Activated T-cell treated with anti-CD3 and anti-CD28 coated beads, Interleukin-2, amount 50 U/mL, for 4 hours (primary cell): ENCODE data around the gene SPC24. TPM values are rescaled to one million over a fixed set of nuclear protein-coding genes. Genes with fewer than 3 reads are reported as not detected.

Experiments used
- ATAC-seq, 2 donors: fragments of 200-7000 bp; cut with Tn5 transposase; one replicate each; pipeline ENCODE4 v1.10.0; 2021
- DNase-seq: peaks from one replicate; pipeline ENCODE4 v3.0.0-alpha.2; 2020
- H3K27me3 Mint-ChIP-seq: one replicate; pipeline ENCODE4 v1.8.0; 2021; ENCODE audit warnings: low read depth, mixed read lengths
- H3K36me3 Mint-ChIP-seq: one replicate; pipeline ENCODE4 v1.8.0; 2022; ENCODE audit warnings: mixed read lengths; ENCODE audit not compliant: insufficient read depth
- H3K4me1 Mint-ChIP-seq: one replicate; pipeline ENCODE4 v1.8.0; 2021; ENCODE audit warnings: low read depth, mixed read lengths
- H3K4me3 Mint-ChIP-seq: one replicate; pipeline ENCODE4 v1.8.0; 2021; ENCODE audit warnings: mild to moderate bottlenecking, moderate library complexity, mixed read lengths
- H3K9me3 Mint-ChIP-seq: one replicate; pipeline ENCODE4 v1.8.0; 2021; ENCODE audit warnings: mixed read lengths
- total RNA-seq, 3 donors: library from RNA; stranded (reverse); gene quantifications; one replicate each; pipeline ENCODE4 v1.2.1, GENCODE V29; 2021

The SPC24 gene
- 10 to 100 TPM in 1 of 3 donors, 1 to 10 TPM in 2; 7.0 to 12.8 (median 7.6) TPM for total RNA-seq

- H3K9me3 Mint-ChIP-seq = no peaks in the 10 kb centered on the region
- no peaks in the 10 kb centered on the region for H3K27me3 Mint-ChIP-seq
- H3K36me3 Mint-ChIP-seq = no peaks in the 10 kb centered on the region
- H3K4me1 Mint-ChIP-seq = peaks cover 10% of the 10 kb centered on the region
- peak; percentile 80 for DNase-seq
- peak within 1 kb of the TSS; percentile 83 for H3K4me3 Mint-ChIP-seq
- ATAC-seq = peak; percentile 99
Observed at GRCh38 chr19:11155373-11156120, at the start of gene SPC24. Gene SPC24, minus strand, starts transcription at chr19:11155782. Its CDS starts 6 bp downstream, at chr19:11155776.

DNA sequence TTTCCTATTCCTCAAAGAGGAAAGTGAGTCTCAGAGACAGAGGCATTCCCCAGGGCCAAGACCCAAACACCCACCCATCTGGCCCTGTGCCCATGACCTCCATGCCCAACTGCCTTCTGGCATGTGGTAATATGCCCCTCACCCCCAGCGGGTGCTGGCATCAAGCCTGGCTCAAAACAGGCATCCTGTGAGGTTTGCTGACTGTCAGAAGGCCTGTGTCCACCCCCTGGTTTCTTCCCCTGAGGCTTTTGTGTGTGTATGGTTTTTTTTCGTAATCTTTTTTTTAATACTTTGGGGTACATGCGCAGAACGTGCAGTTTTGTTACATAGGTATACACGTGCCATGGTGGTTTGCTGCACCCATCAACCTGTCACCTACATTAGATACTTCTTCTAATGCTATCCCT, 49.4 kb upstream of the SPC24 start:
- H3K27me3 Mint-ChIP-seq = peaks cover 2% of the 10 kb centered on the region
- H3K9me3 Mint-ChIP-seq = no peaks in the 10 kb centered on the region
- no peak for ATAC-seq

DNA sequence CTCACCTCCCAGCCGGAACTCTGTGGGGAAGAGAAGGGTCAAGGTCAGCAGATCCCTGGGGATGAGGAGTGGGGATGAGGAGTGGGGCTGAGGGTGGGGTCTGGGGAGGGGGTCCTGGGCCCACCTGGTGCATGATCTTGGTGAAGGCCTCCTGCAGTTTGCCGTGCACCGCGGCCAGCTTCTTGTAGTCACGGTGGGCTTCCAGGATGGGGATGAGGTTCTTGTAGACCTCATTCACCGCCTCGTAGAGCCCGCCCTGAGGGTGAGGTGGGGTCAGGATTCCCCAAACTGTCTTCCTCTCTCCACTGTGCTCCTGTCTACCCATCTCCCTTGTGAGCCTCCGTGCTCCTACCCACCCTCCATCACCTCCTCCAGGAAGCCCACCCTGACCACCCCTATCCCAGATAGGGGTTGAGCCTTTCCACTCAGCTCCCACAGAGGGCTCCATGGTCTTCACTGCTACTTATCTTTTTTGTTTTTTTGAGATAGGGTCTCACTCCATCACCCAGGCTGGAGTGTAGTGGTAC, 48.6 kb upstream of the SPC24 start:
- H3K4me3 Mint-ChIP-seq = no peak overlapping the region
- H3K4me1 Mint-ChIP-seq = no peaks in the 10 kb centered on the region
- H3K27me3 Mint-ChIP-seq = peaks cover 4% of the 10 kb centered on the region
- ATAC-seq (no peak), DNase-seq (no peak)
- H3K9me3 Mint-ChIP-seq = no peaks in the 10 kb centered on the region
- H3K36me3 Mint-ChIP-seq = no peaks in the 10 kb centered on the region

More for the DNA sequence above, 49.4 kb upstream of the SPC24 start:
- no peak for DNase-seq
- Mint-ChIP-seq H3K4me1 (no peaks in the 10 kb centered on the region), H3K36me3 (no peaks in the 10 kb centered on the region), H3K4me3 (no peak overlapping the region)

- no peak overlapping the region for H3K4me3 Mint-ChIP-seq
- DNase-seq = peak; percentile 30
- H3K9me3 Mint-ChIP-seq = no peaks in the 10 kb centered on the region
- peaks cover 3% of the 10 kb centered on the region for H3K27me3 Mint-ChIP-seq
- no peaks in the 10 kb centered on the region for H3K4me1 Mint-ChIP-seq
- peak; percentile 63 to 73 for ATAC-seq
- H3K36me3 Mint-ChIP-seq = no peaks in the 10 kb centered on the region
Observed at GRCh38 chr19:11203194-11204075, 47.9 kb upstream of the SPC24 start.

DNA sequence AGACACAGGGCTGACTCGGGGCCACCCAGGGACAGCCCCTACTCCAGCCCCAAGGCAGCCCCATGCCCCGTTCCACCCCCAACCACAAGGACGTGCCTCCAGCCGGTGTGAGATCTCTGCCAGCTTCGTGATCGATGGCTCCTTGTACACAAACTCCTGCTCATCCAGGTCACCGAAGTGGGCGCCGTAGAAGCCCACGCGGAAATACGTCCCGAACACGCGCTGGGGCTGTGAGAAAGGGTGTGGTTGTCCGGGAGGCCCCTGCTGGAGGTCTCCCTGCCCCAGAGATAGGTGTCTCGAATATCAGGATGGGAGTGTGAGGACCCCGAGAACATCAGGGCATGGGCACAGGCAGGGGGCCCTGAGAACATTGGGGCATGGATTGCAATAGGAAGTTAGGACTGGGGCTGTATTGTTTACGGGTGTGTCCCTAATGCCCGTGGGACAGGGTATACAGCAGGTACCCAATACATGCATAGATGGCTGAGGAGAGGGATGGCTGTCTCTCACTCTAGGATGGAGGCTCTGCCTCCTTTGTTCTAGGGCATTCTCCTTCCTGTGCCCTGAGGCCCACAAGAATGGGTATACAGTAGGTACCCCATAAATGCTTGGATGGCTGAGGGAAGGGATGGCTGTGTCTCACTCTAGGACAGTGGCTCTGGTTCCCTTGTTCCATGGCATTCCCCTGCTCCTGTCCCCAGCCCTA, 47.1 kb upstream of the SPC24 start:
- Mint-ChIP-seq H3K4me1 (peaks cover 2% of the 10 kb centered on the region), H3K36me3 (no peaks in the 10 kb centered on the region), H3K9me3 (no peaks in the 10 kb centered on the region), H3K27me3 (peaks cover 3% of the 10 kb centered on the region), H3K4me3 (no peak overlapping the region)
- DNase-seq (no peak), ATAC-seq (no peak)

DNA sequence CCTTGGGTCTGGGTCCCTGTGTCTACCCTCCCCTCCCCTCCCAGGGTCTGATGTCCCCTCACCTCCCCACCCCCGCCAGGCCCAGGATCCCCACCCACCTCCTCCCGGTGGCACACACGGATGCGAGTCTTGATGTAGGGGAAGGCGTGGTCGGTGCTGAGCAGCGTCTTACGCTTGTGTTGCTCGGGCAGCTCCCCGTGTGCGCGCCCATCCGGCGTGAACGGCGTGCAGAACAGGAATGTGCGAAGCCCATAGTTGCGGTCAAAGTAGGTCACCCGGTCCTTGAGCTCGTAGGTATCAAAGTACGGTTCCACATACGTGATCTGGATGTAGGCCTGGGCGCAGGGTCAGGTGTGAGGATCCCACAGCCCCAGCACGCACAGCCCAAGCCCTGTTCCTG, 46.2 kb upstream of the SPC24 start:
- Mint-ChIP-seq H3K9me3 (no peaks in the 10 kb centered on the region), H3K27me3 (peaks cover 3% of the 10 kb centered on the region), H3K4me3 (no peak overlapping the region), H3K36me3 (no peaks in the 10 kb centered on the region), H3K4me1 (peaks cover 4% of the 10 kb centered on the region)
- no peak for ATAC-seq
- DNase-seq = no peak

DNA sequence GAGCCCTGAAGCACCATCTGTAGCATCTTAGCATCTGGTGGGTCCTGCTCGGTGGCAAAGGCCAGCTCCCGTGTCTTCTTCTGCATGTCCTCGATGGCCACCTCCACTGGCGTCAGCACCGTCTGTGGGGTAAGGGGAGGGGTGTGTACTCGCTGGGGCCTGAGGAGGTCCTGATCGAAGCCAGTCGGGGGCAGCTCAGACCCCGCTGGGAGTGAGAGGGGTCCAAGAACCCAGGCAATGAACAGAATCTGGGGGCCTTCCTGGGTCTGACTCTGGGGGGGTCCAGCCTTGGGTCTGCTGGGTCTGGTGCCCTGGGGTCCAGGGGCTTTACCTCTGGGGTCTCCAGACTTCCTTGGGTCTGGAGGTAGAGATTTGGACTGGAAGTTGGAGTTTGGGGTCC, 45.3 kb upstream of the SPC24 start:
- Mint-ChIP-seq H3K4me3 (no peak overlapping the region), H3K36me3 (no peaks in the 10 kb centered on the region), H3K4me1 (peaks cover 9% of the 10 kb centered on the region), H3K9me3 (no peaks in the 10 kb centered on the region), H3K27me3 (peaks cover 9% of the 10 kb centered on the region)
- ATAC-seq (no peak), DNase-seq (no peak)

DNA sequence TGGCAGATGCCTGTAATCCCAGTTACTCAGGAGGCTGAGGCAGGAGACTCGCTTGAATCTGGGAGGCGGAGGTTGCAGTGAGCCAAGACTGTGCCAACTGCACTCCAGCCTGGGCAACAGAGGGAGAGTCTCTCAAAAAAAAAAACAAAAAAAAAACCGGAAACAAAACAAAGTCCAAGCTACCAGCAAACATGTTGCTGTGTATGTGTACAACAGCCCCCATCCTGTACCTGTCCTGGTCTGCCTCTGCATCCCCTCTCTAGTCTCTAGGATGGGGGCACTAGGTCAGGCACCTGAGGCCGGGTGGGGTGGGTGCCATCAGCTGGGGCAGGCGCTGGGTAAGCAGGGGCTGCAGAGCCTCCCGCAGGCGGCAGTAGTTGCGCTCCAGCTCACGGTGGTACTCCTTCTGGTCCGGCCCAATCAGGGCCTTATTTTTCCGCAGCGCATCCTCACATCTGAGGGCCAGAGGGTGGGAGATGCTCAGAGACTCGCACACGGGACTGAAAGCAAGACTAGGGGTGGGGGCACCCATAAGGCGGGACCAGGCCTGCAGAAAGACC, 44.5 kb upstream of the SPC24 start:
- H3K4me1 Mint-ChIP-seq = peaks cover 13% of the 10 kb centered on the region
- no peaks in the 10 kb centered on the region for H3K9me3 Mint-ChIP-seq
- no peak for ATAC-seq
- DNase-seq = no peak
- no peaks in the 10 kb centered on the region for H3K36me3 Mint-ChIP-seq
- H3K4me3 Mint-ChIP-seq = no peak overlapping the region
- peaks cover 14% of the 10 kb centered on the region for H3K27me3 Mint-ChIP-seq

- Mint-ChIP-seq H3K9me3 (no peaks in the 10 kb centered on the region), H3K27me3 (peaks cover 14% of the 10 kb centered on the region), H3K36me3 (no peaks in the 10 kb centered on the region), H3K4me3 (no peak overlapping the region), H3K4me1 (peaks cover 13% of the 10 kb centered on the region)
- ATAC-seq (no peak), DNase-seq (no peak)
Observed at GRCh38 chr19:11199517-11199916, 43.9 kb upstream of the SPC24 start.

- ATAC-seq (no peak), DNase-seq (no peak)
- Mint-ChIP-seq H3K27me3 (peaks cover 15% of the 10 kb centered on the region), H3K36me3 (no peaks in the 10 kb centered on the region), H3K4me3 (peak overlapping the region; percentile 73), H3K9me3 (no peaks in the 10 kb centered on the region), H3K4me1 (peaks cover 13% of the 10 kb centered on the region)
Observed at GRCh38 chr19:11198769-11199424, 43.3 kb upstream of the SPC24 start.

DNA sequence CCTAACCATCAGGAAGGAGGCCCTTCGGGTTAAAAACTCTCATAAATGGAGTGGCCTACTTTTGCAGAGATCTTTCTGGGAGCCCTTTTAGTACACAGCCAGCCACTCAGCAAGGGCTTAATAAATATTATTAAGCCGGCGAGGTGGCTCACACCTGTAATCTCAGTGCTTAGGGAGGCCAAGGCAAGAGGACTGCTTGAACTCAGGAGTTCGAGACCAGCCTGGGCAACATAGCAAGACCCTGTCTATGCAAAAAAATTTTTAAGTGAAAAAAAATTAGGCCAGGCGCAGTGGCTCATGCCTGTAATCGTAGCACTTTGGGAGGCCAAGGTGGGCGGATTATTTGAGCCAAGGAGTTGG, 42.6 kb upstream of the SPC24 start:
- ATAC-seq = no peak
- H3K36me3 Mint-ChIP-seq = no peaks in the 10 kb centered on the region
- H3K27me3 Mint-ChIP-seq = peaks cover 15% of the 10 kb centered on the region
- no peak for DNase-seq
- peak overlapping the region; percentile 73 for H3K4me3 Mint-ChIP-seq
- H3K4me1 Mint-ChIP-seq = peaks cover 13% of the 10 kb centered on the region
- H3K9me3 Mint-ChIP-seq = no peaks in the 10 kb centered on the region

DNA sequence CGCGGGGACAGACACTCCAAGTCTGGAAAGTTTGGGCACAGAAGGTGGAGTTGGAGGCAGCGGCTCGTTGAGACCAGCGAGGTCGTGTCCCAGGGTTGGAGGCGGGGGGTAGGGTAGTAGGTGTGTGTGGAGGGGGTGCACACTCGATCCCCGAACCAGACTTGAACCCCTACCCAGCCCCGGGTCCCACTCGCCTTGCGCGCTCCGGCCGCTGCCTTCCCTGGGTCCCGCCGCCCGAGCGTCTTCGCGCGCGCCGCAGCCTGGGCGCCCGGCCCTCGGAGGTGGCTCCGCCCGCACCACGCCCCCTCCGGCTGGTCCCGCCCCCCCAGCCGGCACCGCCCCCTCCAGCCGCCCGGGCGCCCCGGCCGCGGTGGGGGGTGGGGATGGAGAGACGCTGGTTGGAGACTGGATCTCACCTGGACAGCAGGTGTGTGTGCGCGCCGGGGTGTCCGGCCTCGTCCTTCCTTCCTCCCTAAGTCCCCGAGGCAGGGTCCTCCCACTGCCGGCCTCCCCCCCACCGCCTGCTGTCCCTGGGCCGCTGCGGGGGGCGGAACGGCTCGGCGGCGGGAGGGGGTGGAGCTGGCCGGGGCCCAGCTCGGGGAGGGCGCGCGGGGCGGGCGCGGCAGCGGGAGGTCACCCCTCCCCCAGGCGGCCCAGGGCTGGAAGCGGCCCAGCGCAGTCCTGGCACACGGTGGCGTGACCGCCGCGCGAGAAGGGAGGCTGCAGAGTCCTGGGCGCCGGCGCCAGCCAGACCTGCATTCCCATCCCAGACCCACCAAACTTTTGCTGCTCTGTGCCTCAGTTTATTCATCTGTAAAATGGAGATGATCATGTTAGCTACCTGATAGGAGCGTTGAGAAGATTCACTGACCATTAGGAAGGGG, 42.0 kb upstream of the SPC24 start, which contains the start of gene KANK2:
TSS of gene KANK2 (minus strand) at position 255 of the 884 bp plus-strand sequence. CDS start 3,034 bp downstream, outside the sequence.
- H3K4me1 Mint-ChIP-seq = peaks cover 13% of the 10 kb centered on the region
- peak; percentile 62 for DNase-seq
- peak within 1 kb of the TSS; percentile 73 for H3K4me3 Mint-ChIP-seq
- H3K27me3 Mint-ChIP-seq = peaks cover 15% of the 10 kb centered on the region
- no peaks in the 10 kb centered on the region for H3K9me3 Mint-ChIP-seq
- no peaks in the 10 kb centered on the region for H3K36me3 Mint-ChIP-seq
- ATAC-seq = peak; percentile 95 to 96
